ENCODE results near the gene RFTN1. TPM values are rescaled to one million over a fixed set of nuclear protein-coding genes. Genes with fewer than 3 reads are reported as not detected.
A peak's percentile ranks its signal among the peaks of the same experiment; 100 is the strongest.

Gene RFTN1
- total RNA-seq, 1 donor from 2014 or later, result 119 TPM

DNA sequence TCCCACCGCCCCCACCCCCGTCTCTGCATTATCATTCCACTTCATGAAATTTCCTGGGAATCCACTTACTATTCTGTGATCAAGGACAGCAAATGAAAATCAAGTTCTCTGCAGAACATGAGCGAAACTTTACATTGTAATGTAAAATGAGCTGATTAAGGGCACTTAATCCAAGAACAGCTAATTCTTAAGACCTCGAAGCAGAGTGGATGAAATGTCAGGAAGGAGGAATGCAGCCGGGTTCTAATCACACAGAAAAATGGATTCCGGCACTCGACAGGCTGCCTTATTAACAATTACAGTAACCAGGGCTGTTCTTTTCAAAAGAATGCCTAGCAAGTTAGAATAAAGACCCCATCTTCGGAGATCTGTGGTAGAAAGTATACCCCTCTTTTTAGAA lies 57.5 kb downstream of the RFTN1 start:
- DNase-seq (ENCODE audit: low spot score), result no peak
- no peak for ATAC-seq
- intact Hi-C loops (cut with DNase I), result no loop called here

GRCh38 chr3:16455001-16455400 lies 58.5 kb downstream of the RFTN1 start:
- ATAC-seq (peak; percentile 96), DNase-seq (ENCODE audit: low spot score) (peak; percentile 68)
- intact Hi-C loops (cut with DNase I), result no loop called here

DNA sequence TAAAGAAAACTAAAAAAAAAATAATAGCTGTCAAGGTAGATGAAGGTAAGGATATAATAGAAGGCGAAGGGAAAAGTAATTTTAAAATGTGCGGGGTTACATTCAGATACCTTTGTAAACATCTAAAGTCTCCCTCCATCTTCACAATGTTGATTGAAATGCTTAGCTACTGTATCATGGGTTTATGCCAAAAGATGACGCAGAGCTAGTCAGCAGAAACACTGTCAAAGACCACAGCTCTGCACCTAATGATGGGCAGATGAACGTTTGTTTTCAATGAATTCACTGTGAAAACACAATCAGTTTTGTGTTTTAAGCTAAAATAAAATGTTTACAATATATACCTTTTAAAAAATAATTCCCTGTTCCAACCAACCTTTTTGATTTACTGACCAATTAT lies 61.2 kb downstream of the RFTN1 start:
- intact Hi-C loops (cut with DNase I), result no loop called here
- ATAC-seq (no peak), DNase-seq (ENCODE audit: low spot score) (no peak)

DNA sequence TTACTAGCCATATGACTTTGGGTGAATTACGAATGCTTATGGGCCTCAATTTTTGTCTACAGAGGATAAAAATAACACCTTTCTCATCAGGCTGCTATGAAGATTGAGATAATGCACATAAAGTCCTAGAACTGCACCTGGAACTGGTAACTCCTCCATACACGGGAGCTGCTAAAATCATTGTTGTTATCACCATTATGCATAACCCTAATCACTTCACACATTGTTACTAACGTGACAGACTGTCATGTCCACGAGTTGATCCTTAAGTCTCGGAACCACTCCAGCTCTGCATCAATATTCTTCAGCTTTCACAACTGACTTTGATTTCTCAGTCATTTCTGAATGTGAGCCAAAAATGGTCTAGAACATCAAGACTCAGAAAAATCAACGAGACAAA lies 64.1 kb downstream of the RFTN1 start:
- intact Hi-C loops (cut with DNase I), result no loop called here
- DNase-seq (ENCODE audit: low spot score) (no peak), ATAC-seq (no peak)

GRCh38 chr3:16448639-16449070 lies 64.8 kb downstream of the RFTN1 start:
- intact Hi-C loops (cut with DNase I), result no loop called here
- DNase-seq (ENCODE audit: low spot score) (peak; percentile 79), ATAC-seq (peak; percentile 79)

- no peak for ATAC-seq
- no peak for DNase-seq (ENCODE audit: low spot score)
- intact Hi-C loops (cut with DNase I), result no loop called here
These were observed 66.4 kb downstream of the RFTN1 start for GRCh38 chr3:16447135-16447534.

DNA sequence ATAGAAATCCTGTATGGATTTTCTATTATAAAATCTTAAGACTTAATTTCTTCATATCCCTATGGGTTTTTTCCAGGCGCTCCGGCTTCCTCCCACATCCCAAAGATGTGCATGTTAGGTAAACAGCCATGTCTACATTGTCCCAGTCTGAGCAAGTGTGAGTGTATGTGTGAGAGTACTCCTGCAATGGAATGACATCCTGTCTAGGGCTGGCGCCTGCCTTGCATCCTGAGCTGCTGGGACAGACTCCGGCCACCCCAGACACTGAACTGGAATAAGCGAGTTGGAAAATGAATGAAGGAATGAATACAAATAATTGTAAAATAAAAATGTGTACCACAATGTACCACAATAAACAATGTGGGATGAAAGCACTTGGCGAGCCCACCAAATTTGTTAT lies 69.2 kb downstream of the RFTN1 start:
- intact Hi-C loops (cut with DNase I), result no loop called here
- DNase-seq (ENCODE audit: low spot score), result no peak
- ATAC-seq, result no peak

DNA sequence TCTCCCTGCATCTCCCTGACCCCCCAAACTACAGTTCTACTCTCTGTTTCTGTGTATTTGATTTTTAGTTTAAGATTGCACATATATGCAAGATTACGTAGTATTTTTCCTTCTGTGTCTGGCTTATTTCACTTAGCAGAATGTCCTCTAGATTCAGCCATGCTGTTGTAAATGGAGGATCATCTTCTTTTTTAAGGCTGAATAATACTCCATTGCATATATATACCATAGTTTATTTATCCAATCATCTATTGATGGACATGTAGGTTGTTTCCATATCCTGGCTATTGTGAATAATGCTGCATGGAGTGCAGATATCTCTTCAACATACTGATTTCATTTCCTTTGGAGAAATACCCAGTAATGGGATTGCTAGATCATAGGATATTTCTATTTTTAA lies 70.8 kb downstream of the RFTN1 start:
- intact Hi-C loops (cut with DNase I), result no loop called here
- ATAC-seq (no peak), DNase-seq (ENCODE audit: low spot score) (no peak)

- ATAC-seq, result peak; percentile 80
- DNase-seq (ENCODE audit: low spot score), result no peak
- intact Hi-C loops (cut with DNase I), result no loop called here
These were observed 72.1 kb downstream of the RFTN1 start for GRCh38 chr3:16441371-16441875.

DNA sequence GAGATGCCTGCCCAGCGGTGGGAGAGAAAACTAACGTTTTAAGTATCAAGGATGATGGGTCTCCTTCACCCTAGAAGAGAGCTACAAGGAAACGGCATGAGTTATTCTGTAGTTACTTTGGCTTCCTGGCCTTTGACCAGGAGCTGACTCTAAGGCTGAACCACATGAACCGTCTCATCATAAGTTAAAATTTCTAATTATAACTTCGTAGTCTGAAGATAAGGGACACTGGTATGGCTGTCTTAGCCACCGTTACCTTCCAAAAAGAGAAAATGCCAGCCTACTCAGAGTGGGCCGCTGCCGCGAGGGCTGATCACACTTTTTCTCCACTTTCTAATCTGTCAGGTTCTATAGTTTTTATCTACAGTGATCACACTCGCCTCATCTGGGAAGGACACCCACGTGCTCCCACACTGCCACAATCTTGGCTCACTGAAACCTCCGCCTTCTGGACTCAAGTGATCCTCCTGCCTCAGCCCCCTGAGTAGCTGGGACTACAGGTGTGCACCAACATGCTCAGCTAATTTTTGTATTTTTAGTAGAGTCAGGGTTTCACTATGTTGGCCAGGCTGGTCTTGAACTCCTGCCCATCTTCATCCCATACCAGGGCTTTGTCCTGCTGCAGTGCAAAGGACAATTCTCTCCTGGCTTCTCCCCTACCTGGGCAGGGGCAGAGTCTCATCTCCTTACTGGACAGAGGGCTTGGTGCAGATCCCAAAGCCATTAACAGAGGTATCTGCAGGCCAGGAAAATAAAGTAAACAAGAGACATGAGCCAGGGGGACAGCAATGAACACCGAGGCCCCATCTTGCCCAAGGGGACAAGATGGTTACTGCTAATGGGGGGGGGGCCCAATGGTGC lies 73.4 kb downstream of the RFTN1 start:
- ATAC-seq (peak; percentile 20), DNase-seq (ENCODE audit: low spot score) (no peak)
- intact Hi-C loops (cut with DNase I), result no loop called here

DNA sequence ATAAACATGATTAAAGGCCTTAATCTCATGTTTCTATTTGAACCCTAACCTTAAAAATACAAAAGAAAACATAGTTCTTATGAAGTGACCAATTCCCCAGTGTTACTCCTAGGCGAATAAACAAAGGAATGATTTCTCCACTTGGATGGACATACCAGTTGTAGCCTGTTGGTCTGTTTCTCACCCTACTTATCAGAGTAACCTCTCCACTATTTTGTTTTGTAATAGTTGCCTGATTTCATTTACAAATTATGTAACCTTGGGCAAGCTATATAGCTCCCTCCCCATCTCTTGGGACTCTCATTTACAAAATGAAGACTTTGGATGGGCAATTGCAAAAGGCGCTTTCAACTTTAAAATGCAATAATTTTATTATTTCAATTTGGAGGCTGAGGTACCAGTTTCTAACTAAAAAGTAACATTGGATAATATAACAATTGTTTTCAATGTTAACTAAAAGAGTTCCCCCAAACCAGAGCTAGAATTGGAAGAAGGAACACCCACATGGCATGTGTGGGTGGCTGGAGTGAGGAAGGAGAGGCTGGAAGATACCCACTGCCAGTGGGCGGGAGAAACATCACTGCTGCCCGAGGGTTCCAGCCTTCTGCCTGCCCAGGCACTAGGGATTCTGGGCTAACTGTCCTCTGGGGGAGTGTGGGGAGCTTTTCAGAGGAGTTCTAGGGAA lies 74.2 kb downstream of the RFTN1 start:
- DNase-seq (ENCODE audit: low spot score) (no peak), ATAC-seq (peak; percentile 69)
- intact Hi-C loops (cut with DNase I), result no loop called here

DNA sequence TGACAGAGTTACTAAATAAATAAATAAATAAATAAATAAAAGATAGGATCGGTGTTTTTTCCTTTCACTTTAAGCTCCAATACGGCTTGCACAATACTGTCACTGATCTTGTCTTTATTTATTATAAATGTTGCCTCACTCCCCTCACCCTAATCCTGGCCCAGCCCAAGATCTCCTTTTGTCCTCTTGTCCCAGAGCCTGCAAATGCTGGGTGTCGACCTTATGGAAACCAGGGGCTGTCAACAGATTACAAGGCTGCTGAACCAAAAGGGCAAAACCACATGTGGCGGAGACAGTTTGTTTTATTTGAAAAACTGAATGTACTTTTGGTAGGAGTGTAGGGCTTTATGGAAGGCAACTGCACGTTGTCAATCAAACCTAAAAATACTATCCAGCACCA lies 75.9 kb downstream of the RFTN1 start:
- intact Hi-C loops (cut with DNase I), result no loop called here
- ATAC-seq (peak; percentile 29), DNase-seq (ENCODE audit: low spot score) (no peak)

DNA sequence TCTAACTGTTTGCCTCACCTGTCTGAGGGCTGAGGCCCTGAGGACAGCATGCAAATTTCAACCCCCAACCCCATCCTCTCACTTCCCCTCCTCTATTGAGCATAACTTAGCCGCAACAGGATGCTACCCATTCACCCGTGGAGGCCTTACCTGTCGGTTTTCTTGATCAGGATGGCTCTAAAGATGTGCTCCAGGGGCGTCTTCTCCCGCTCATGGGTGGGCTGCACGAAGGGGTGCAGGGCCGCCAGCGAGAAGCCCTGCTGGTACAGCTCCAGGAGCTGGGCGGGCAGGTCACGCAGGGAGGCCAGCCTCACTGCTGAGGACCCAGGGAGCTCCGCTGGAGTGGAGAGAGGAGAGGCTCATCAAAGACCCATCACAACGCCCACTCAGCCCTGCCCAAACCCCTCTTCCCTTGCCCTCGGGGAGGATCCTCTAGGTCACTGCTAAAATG lies 79.8 kb downstream of the RFTN1 start:
- ATAC-seq (no peak), DNase-seq (ENCODE audit: low spot score) (no peak)
- intact Hi-C loops (cut with DNase I), result no loop called here

- intact Hi-C loops (cut with DNase I), result no loop called here
- no peak for DNase-seq (ENCODE audit: low spot score)
- no peak for ATAC-seq
These were observed 80.8 kb downstream of the RFTN1 start for GRCh38 chr3:16432714-16433113.

DNA sequence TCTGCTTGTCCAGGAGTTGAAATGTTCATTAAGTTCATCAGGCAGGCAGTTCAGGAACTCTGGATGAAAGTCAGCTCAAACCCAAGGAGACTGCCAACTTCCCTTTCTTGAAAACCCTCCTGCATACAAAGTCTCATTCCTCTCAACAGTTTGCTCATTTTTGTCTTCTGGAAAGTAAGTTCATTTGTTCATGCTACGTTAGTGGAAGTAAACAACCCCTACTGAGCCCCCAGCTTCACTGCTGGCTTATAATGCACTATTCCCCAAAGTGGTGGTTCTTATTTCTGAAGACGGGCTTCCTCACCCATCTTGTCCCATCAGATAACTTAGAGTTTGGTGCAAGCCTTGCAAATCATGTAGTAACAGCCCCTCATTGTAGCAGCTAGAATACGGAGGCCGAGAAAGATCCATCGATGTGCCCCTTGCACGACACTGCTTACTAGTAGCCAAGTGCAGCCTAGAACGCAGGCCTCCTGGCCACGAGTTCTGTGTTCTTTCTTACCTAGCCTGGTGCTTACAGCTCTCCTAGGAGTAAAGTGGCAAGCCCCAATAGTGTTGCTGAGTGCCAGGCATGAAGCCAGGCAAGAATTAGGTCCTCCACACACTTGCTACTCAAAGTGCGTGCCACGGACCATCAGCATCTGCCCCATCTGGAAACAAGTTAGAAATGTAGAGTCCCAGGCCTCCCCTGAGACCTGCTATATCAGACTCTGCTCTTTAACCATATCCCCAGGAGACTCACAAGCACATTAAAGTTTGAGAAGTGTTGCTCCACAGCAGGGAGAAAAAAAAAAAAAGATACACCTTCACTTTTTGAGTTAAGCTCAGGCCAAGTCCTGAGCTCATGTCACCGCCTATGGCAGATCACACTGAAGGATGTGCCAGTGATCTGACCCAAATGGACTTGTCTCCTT lies 82.5 kb downstream of the RFTN1 start:
- no peak for ATAC-seq
- no peak for DNase-seq (ENCODE audit: low spot score)
- intact Hi-C loops (cut with DNase I), result no loop called here

DNA sequence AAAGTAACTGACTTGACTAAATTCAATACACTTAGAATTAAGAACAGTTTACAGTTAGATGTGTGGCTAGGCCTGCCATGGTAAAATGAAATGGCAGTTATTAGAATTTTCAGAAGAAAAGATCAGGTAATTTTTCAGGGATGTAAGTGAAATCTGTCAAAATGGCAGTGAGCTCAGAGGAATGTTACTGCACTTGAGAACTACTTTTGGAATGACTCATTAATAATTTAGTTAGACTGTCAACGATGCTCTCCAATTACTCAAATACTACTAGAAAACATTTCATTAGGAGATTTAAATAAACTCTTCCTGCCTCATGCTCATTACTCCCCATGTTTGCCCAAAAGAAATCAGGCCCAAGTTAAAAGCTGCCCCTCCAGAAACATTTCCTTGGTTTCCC lies 84.4 kb downstream of the RFTN1 start:
- ATAC-seq, result no peak
- no peak for DNase-seq (ENCODE audit: low spot score)
- intact Hi-C loops (cut with DNase I), result no loop called here

- ATAC-seq (no peak), DNase-seq (ENCODE audit: low spot score) (no peak)
- intact Hi-C loops (cut with DNase I), result no loop called here
These were observed 84.9 kb downstream of the RFTN1 start for GRCh38 chr3:16428612-16429011.

DNA sequence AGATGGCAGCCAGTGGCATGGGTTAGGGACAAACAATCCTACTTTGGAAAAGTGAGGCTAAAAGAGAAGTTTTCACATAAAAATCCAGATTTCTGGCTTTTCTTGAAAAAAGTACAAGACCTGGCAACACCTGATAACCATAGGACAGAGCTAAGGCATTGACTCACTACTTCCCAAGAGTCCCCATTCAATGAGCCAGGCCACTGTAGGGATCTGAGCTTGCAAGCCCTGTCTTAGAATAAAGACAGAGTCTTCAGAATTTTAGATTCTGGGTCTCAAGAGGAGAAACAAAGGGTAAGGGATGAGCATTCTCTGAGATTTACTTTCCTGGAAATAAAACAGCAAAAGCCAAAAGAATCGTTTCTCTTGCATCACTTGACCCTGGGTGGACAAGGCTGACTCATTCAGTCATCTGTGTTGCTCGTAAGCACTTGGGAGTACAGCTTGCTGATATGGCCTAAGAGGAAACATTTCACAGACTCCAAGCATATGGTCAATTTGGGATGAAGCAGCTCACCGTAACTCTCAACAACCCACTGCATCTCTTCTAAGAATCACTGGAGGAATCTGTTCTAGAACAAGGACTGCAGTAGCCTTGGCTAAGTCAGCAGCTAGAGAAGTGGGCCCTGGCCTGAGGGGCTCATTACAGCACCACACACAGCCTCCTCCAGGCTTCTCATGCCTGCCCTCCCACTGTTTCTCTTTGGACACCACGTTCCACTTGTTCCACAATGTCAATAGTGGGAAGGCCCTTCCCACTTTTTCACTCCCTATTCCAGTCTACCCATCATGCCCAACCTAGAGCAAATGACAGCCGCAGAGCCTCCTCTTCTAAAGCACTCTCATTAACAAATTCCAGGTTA lies 86.2 kb downstream of the RFTN1 start:
- DNase-seq (ENCODE audit: low spot score), result no peak
- intact Hi-C loops (cut with DNase I), result no loop called here
- peak; percentile 97 for ATAC-seq

All from sciatic nerve (tissue), 2 donors.